Measurements from ENCODE around the gene HIF1AN.

GRCh38 chr10:100600218-100600617, 64.5 kb downstream of the HIF1AN start:
- no peak for TF ChIP-seq CTCF (IDR thresholded peaks at IDR 0.05 in 8 of 11, conservative IDR thresholded peaks at IDR 0.05 in 3 of 11)
- no peak for TF ChIP-seq POLR2A (IDR thresholded peaks at IDR 0.05)
- no peak for TF ChIP-seq POLR2AphosphoS5 (IDR thresholded peaks at IDR 0.05)
